ENCODE results near the gene TNK1.

Gene TNK1

GRCh38 chr17:7403043-7403726 lies 22.3 kb downstream of the TNK1 start:
- H3K4me3 ChIP-seq (ENCODE audit: low read depth, low read length, poor library complexity, severe bottlenecking), result peak overlapping the region; percentile 77
- 0 out of 2 replicates have a peak, but pooled peaks cover 3% of the 10 kb centered on the region for H3F3A ChIP-seq (ENCODE audit: insufficient read depth, low read length)
- H2AFZ ChIP-seq (ENCODE audit: low read length), result no peak overlapping the region
- no peaks in the 10 kb centered on the region for H3K9me2 ChIP-seq (ENCODE audit: low read depth, low read length)
- no peak overlapping the region for H3K27ac ChIP-seq (ENCODE audit: low read depth, low read length, poor library complexity, severe bottlenecking)
- TF ChIP-seq CTCF (IDR thresholded peaks at IDR 0.05; ENCODE audit: low read length) (no peak), EZH2 (IDR thresholded peaks at IDR 0.05; ENCODE audit: borderline replicate concordance, low read length) (no peak)
- H4K20me1 ChIP-seq (ENCODE audit: insufficient read depth, low read length), result no peaks in the 10 kb centered on the region
- peak overlapping the region; percentile 85 for H3K4me2 ChIP-seq (ENCODE audit: low read length)
- H3K27me3 ChIP-seq (ENCODE audit: insufficient read depth, low read length), result peaks cover 9% of the 10 kb centered on the region
- peaks cover 15% of the 10 kb centered on the region for H3K4me1 ChIP-seq (ENCODE audit: insufficient read depth, low read length, severe bottlenecking)
- peak overlapping the region; percentile 78 for H3K9ac ChIP-seq (ENCODE audit: low read length)
- H3K9me3 ChIP-seq (ENCODE audit: low read length), result no peaks in the 10 kb centered on the region
- H3K36me3 ChIP-seq (ENCODE audit: insufficient read depth, low read length), result no peaks in the 10 kb centered on the region
- no peaks in the 10 kb centered on the region for H3K79me2 ChIP-seq (ENCODE audit: insufficient read depth, low read length)

GRCh38 chr17:7403727-7403976 lies 22.8 kb downstream of the TNK1 start:
- peaks cover 9% of the 10 kb centered on the region for H3K27me3 ChIP-seq (ENCODE audit: insufficient read depth, low read length)
- H3K4me3 ChIP-seq (ENCODE audit: low read depth, low read length, poor library complexity, severe bottlenecking), result peak overlapping the region; percentile 77
- no peaks in the 10 kb centered on the region for H3K9me3 ChIP-seq (ENCODE audit: low read length)
- no peak overlapping the region for H3K27ac ChIP-seq (ENCODE audit: low read depth, low read length, poor library complexity, severe bottlenecking)
- no peak overlapping the region for H2AFZ ChIP-seq (ENCODE audit: low read length)
- H3K79me2 ChIP-seq (ENCODE audit: insufficient read depth, low read length), result no peaks in the 10 kb centered on the region
- peak overlapping the region; percentile 78 for H3K9ac ChIP-seq (ENCODE audit: low read length)
- 0 out of 2 replicates have a peak, but pooled peaks cover 3% of the 10 kb centered on the region for H3F3A ChIP-seq (ENCODE audit: insufficient read depth, low read length)
- H3K4me1 ChIP-seq (ENCODE audit: insufficient read depth, low read length, severe bottlenecking), result peaks cover 15% of the 10 kb centered on the region
- TF ChIP-seq EZH2 (IDR thresholded peaks at IDR 0.05; ENCODE audit: borderline replicate concordance, low read length) (no peak), CTCF (IDR thresholded peaks at IDR 0.05; ENCODE audit: low read length) (no peak)
- H3K4me2 ChIP-seq (ENCODE audit: low read length), result peak overlapping the region; percentile 85
- no peaks in the 10 kb centered on the region for H3K9me2 ChIP-seq (ENCODE audit: low read depth, low read length)
- H3K36me3 ChIP-seq (ENCODE audit: insufficient read depth, low read length), result no peaks in the 10 kb centered on the region
- no peaks in the 10 kb centered on the region for H4K20me1 ChIP-seq (ENCODE audit: insufficient read depth, low read length)

GRCh38 chr17:7403977-7404736 lies 23.3 kb downstream of the TNK1 start, which contains the start of gene TMEM256:
TMEM256 (minus strand) TSS chr17:7404097; CDS start chr17:7404084, 13 bp downstream.
- H3K36me3 ChIP-seq (ENCODE audit: insufficient read depth, low read length), result no peaks in the 10 kb centered on the region
- H3K4me3 ChIP-seq (ENCODE audit: low read depth, low read length, poor library complexity, severe bottlenecking), result peak within 1 kb of the TSS; percentile 77
- H3F3A ChIP-seq (ENCODE audit: insufficient read depth, low read length), result 0 out of 2 replicates have a peak, but pooled peaks cover 3% of the 10 kb centered on the region
- no peak within 1 kb of the TSS for H2AFZ ChIP-seq (ENCODE audit: low read length)
- peaks cover 9% of the 10 kb centered on the region for H3K27me3 ChIP-seq (ENCODE audit: insufficient read depth, low read length)
- peaks cover 15% of the 10 kb centered on the region for H3K4me1 ChIP-seq (ENCODE audit: insufficient read depth, low read length, severe bottlenecking)
- no peak for TF ChIP-seq EZH2 (IDR thresholded peaks at IDR 0.05; ENCODE audit: borderline replicate concordance, low read length)
- no peak for TF ChIP-seq CTCF (IDR thresholded peaks at IDR 0.05; ENCODE audit: low read length)
- H3K9me3 ChIP-seq (ENCODE audit: low read length), result no peaks in the 10 kb centered on the region
- H3K27ac ChIP-seq (ENCODE audit: low read depth, low read length, poor library complexity, severe bottlenecking), result no peak within 1 kb of the TSS
- no peaks in the 10 kb centered on the region for H3K9me2 ChIP-seq (ENCODE audit: low read depth, low read length)
- H3K4me2 ChIP-seq (ENCODE audit: low read length), result peak within 1 kb of the TSS; percentile 85
- H3K79me2 ChIP-seq (ENCODE audit: insufficient read depth, low read length), result no peaks in the 10 kb centered on the region
- H4K20me1 ChIP-seq (ENCODE audit: insufficient read depth, low read length), result no peaks in the 10 kb centered on the region
- peak within 1 kb of the TSS; percentile 78 for H3K9ac ChIP-seq (ENCODE audit: low read length)
